Prostate gland (tissue), 2 donors: ENCODE results near the gene GSTM3. TPM values are rescaled to one million over a fixed set of nuclear protein-coding genes. Genes with fewer than 3 reads are reported as not detected.
"Not testable (repeated sequence)": the region's sequence is repeated elsewhere in the genome, so short reads cannot be mapped to it uniquely, and the experiment has no call there.

Source experiments
- DNase-seq: peaks from one replicate; pipeline ENCODE4 v3.0.0-alpha.2; 2019; ENCODE audit warnings: low spot score
- H3K27ac ChIP-seq, 2 donors: fragments of 200-600 bp; sonication (generic); 2 replicates each; pipeline ENCODE4 v1.5.1; 2017 to 2019
- H3K27me3 ChIP-seq: fragments of 200-600 bp; sonication (generic); replicated peaks from 2 replicates; pipeline ENCODE4 v1.5.1; 2019; ENCODE audit not compliant: insufficient read depth
- H3K36me3 ChIP-seq, 2 donors: fragments of 200-600 bp; sonication (generic); 1 replicate in 1 of 2; 2 replicates in 1 of 2; pipeline versions ENCODE4 v1.5.1 to v1.8.1; 2017 to 2019
- H3K4me1 ChIP-seq: fragments of 200-600 bp; sonication (generic); replicated peaks from 2 replicates; pipeline ENCODE4 v1.5.1; 2019
- H3K4me3 ChIP-seq, 2 donors: fragments of 200-600 bp; sonication (generic); 2 replicates each; pipeline ENCODE4 v1.5.1; 2017 to 2019
- H3K9me3 ChIP-seq: fragments of 200-600 bp; sonication (generic); 2 replicates; pipeline ENCODE4 v1.5.1; 2017
- POLR2A ChIP-seq: fragments of 450-650 bp; IDR thresholded peaks from one replicate; pipeline ENCODE4 v1.6.1; 2016; ENCODE audit warnings: antibody characterized with exemption, mild to moderate bottlenecking
- POLR2AphosphoS5 ChIP-seq: sonication (generic); formaldehyde crosslinking; IDR thresholded peaks from one replicate; pipeline ENCODE4 v1.6.1; 2017; ENCODE audit warnings: antibody characterized with exemption
- WGBS: methylation state at CpG from one replicate; pipeline ENCODE4 v1.1.5; 2018; 5-methylcytosine and 5-hydroxymethylcytosine counted together
- intact Hi-C: fragments of 100-400 bp; cut with DNase I; formaldehyde crosslinking; loops from one replicate; pipeline ENCODE4 v1.14.2; 2022
- total RNA-seq, 2 donors: library from RNA; depleted of rRNA; stranded (reverse); fragments of >200 nt; gene quantifications; one replicate each; pipeline ENCODE4 v1.1.0, GENCODE V29; 2016
- TF ChIP-seq, protein P1 (sequence below), 4 experiments: fragments of 200-600 bp in 2 of 4; fragments of 450-650 bp in 2 of 4; sonication (generic) in 2 of 4; IDR thresholded peaks; 1 replicate in 3 of 4; 2 replicates in 1 of 4; pipeline ENCODE4 v1.5.1; 2016 to 2019; ENCODE audit warnings: antibody characterized with exemption in 4 of 4, mild to moderate bottlenecking in 2 of 4, moderate library complexity in 2 of 4

GSTM3 gene
- total RNA-seq, 2 donors from 2014 or later: 103 to 383 TPM

DNA sequence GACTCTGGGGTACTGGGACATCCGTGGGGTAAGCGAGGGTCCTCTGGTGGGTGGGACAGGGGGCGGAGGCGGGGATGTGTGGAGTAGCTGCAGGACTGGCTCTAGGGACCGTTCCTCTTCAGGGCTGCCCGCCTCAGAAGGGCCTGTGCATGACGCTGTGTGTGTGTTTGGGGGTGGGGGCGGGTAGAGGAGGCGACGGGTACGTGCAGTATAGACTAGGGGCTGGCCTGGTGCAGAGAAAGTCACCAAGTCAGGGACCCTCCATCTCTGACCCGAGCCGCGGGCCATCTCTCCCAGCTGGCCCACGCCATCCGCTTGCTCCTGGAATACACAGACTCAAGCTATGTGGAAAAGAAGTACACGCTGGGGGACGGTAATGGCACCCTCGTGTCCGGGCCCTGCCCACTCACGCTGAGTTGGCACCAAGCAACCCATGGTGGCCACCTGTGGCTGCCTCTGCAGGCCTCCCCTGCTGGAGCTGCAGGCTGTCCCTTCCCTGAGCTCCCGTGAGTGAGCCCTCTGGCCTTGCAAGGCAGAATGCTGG, 28.4 kb downstream of the GSTM3 start:
- Histone ChIP-seq H3K9me3 (no peaks in the 10 kb centered on the region), H3K27me3 (no peaks in the 10 kb centered on the region), H3K36me3 (no peaks in the 10 kb centered on the region), H3K27ac (no peak overlapping the region), H3K4me1 (no peaks in the 10 kb centered on the region), H3K4me3 (peak overlapping the region; percentile 19 to 21)
- whole genome bisulfite sequencing: 64% methylated on average over 19 of the region's 22 CpGs
- no peak for DNase-seq
- intact Hi-C loops: no loop called here
- TF ChIP-seq POLR2A: no peak
- no peak for TF ChIP-seq POLR2AphosphoS5
- TF ChIP-seq, protein P1, sequence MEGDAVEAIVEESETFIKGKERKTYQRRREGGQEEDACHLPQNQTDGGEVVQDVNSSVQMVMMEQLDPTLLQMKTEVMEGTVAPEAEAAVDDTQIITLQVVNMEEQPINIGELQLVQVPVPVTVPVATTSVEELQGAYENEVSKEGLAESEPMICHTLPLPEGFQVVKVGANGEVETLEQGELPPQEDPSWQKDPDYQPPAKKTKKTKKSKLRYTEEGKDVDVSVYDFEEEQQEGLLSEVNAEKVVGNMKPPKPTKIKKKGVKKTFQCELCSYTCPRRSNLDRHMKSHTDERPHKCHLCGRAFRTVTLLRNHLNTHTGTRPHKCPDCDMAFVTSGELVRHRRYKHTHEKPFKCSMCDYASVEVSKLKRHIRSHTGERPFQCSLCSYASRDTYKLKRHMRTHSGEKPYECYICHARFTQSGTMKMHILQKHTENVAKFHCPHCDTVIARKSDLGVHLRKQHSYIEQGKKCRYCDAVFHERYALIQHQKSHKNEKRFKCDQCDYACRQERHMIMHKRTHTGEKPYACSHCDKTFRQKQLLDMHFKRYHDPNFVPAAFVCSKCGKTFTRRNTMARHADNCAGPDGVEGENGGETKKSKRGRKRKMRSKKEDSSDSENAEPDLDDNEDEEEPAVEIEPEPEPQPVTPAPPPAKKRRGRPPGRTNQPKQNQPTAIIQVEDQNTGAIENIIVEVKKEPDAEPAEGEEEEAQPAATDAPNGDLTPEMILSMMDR (IDR thresholded peaks at IDR 0.05): no peak

- intact Hi-C loops, H3K9me3 ChIP-seq, H3K27me3 ChIP-seq, H3K36me3 ChIP-seq, H3K4me1 ChIP-seq, DNase-seq, H3K27ac ChIP-seq: not testable (repeated sequence)
- H3K4me3 ChIP-seq: peak within 1 kb of the TSS; percentile 19 to 21
- WGBS: 39% methylated on average over 31 of the region's 33 CpGs
Observed at GRCh38 chr1:109711593-109712320, 29.1 kb downstream of the GSTM3 start, which contains the start of gene GSTM5. GSTM5 (plus strand) TSS chr1:109712251; CDS start chr1:109712313, 62 bp downstream.

DNA sequence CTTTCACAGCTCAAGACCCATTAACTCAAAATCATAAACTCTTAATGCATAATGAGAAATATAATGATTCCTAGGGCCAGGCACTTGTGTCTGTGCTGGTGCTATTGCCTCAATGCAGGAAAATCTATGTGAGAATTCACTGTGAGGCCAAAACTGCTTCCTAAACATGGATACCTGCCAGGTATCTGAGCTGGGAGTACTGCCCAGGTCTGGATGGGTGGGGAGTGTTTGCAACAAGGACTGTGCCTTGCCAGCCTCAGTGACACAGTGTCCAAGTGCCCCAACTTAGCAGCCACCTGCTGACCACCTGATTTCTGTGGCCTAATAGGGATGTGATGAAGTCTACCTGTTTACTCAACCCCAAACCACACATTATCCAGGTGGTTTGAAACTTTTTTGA, 31.0 kb downstream of the GSTM3 start:
- intact Hi-C loops, DNase-seq: not testable (repeated sequence)

DNA sequence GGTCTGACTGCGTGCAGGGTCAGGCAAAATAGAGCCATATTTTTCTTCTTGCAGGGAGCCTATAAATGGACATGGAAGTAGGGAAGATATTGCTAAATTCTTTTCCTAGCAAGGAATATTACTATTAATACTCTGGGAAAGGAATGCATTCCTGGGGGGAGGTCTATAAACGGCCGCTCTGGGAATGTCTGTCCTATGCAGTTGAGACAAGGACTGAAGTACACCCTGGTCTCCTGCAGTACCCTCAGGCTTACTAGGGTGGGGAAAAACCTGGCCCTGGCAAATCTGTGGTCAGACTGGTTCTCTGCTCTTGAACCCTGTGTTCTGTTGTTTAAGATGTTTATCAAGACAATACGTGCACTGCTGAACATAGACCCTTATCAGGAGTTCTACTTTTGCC, 31.9 kb downstream of the GSTM3 start:
- H3K27ac ChIP-seq, H3K27me3 ChIP-seq, DNase-seq, H3K36me3 ChIP-seq, intact Hi-C loops, H3K4me3 ChIP-seq, H3K9me3 ChIP-seq, H3K4me1 ChIP-seq: not testable (repeated sequence)
- WGBS: 81% methylated on average over 4 of the region's 4 CpGs

More for the DNA sequence above, 31.0 kb downstream of the GSTM3 start:
- not testable (repeated sequence) for H3K4me1 ChIP-seq, H3K27me3 ChIP-seq, H3K36me3 ChIP-seq, H3K4me3 ChIP-seq, H3K9me3 ChIP-seq, H3K27ac ChIP-seq

GRCh38 chr1:109705411-109705810, 35.4 kb downstream of the GSTM3 start:
- peak; percentile 47 for TF ChIP-seq POLR2AphosphoS5
- TF ChIP-seq, protein P1 (IDR thresholded peaks at IDR 0.05): no peak
- no peak for TF ChIP-seq POLR2A
- Histone ChIP-seq H3K4me1 (no peaks in the 10 kb centered on the region), H3K27me3 (no peaks in the 10 kb centered on the region), H3K9me3 (no peaks in the 10 kb centered on the region), H3K36me3 (no peaks in the 10 kb centered on the region), H3K4me3 (no peak overlapping the region), H3K27ac (no peak overlapping the region)
- DNase-seq: no peak
- intact Hi-C loops: no loop called here
- WGBS: 57% methylated on average over 4 of the region's 4 CpGs

GRCh38 chr1:109704173-109704572, 36.7 kb downstream of the GSTM3 start:
- intact Hi-C loops: no loop called here
- DNase-seq: no peak
- no peaks in the 10 kb centered on the region for H3K36me3 ChIP-seq
- no peaks in the 10 kb centered on the region for H3K27me3 ChIP-seq
- no peak overlapping the region for H3K27ac ChIP-seq
- TF ChIP-seq, protein P1 (IDR thresholded peaks at IDR 0.05): no peak
- TF ChIP-seq POLR2AphosphoS5: no peak
- TF ChIP-seq POLR2A: no peak
- H3K4me1 ChIP-seq: no peaks in the 10 kb centered on the region
- 73% methylated on average over 8 of the region's 8 CpGs for WGBS
- H3K4me3 ChIP-seq: no peak overlapping the region
- H3K9me3 ChIP-seq: no peaks in the 10 kb centered on the region

DNA sequence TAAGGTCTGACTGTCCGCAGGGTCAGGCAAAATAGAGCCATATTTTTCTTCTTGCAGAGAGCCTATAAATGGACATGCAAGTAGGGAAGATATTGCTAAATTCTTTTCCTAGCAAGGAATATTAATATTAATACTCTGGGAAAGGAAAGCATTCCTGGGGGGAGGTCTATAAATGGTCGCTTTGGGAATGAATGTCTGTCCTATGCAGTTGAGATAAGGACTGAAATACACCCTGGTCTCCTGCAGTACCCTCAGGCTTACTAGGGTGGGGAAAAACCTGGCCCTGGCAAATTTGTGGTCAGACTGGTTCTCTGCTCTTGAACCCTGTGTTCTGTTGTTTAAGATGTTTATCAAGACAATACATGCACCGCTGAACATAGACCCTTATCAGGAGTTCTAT, 37.9 kb downstream of the GSTM3 start:
- DNase-seq, H3K4me3 ChIP-seq, H3K4me1 ChIP-seq, H3K27ac ChIP-seq, H3K9me3 ChIP-seq, H3K36me3 ChIP-seq, intact Hi-C loops, H3K27me3 ChIP-seq: not testable (repeated sequence)
- 82% methylated on average over 3 of the region's 3 CpGs for WGBS

DNA sequence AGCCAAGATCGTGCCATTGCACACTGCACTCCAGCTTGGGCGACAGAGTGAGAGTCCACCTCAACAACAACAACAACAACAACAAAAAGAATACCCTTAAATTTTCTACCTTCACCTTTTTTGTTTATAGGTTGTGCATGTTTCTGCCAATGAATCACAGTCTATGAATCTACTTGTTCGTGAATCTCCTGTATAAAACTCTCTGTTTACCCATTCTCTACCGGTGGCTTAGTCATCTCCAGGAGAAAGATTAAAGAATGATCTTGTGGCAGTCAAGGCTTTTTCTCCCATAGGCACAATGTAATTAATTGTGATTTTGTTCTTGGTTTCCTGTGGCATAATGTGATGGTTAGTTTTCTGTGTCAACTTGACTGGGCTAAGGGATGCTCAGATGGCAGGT, 43.0 kb downstream of the GSTM3 start:
- H3K36me3 ChIP-seq, H3K4me1 ChIP-seq, DNase-seq, H3K27ac ChIP-seq, H3K9me3 ChIP-seq, H3K4me3 ChIP-seq, H3K27me3 ChIP-seq, intact Hi-C loops: not testable (repeated sequence)
- no CpG with 5 or more reads among the region's 4 CpGs for WGBS
